Superior temporal gyrus (tissue), 1 donor: ENCODE results near the gene KRT84.

Source experiments
- DNase-seq: peaks from one replicate; pipeline ENCODE4 v3.0.0-alpha.2; 2016; ENCODE audit errors: extremely low spot score

KRT84 gene

DNA sequence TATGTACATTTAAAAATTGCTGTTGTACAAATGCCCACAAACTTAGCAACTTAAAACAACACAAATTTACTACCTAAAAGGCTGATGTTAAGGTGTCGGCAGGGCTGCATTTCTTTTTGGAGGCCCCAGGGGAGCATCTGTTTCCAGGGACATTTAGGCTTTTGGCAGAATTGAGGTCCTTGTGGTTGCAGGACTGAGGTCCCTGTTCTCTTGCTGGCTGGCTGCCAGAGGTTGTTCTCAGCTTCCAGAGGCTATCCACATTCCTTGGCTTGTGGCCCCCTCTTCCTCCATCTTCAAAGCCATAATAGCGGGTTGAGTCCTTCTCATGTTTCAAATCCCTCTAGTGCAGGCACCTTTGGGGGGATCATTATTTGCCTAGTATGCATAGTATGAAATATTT lies 41.9 kb downstream of the KRT84 start:
- DNase-seq = no peak

DNA sequence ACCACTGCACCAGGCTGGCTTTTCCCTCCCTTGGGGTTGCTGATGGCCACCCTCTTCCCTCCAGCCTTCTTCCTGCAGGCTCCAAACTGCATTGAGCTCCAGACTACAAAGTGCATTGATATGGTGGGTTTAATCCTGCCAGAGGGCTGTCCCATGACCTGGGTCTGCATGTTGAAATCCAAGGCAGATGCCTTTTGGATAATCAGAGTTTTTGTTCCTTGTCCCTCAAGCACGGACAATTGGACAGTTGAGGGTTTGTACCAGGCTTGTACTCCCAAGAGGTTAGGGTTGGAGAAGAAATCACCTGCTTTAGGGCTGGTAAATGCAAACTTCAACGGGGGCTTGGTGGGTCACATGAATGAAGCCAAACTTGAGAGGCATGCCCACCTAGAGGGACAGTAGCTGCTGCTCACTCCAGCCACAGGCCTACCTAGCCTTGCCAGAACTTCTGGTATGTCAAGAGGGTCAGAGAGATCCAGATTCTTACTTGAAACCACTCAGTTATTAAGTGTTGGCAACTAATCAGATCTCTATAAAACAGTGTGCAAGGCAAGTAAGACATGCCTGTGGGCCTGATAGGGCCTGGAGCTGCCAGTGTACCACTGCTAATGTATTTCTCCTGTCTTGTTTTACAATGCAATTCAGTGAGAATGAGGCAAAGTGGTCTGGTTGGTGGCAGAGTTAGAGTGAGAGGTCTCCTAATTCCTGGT lies 42.5 kb downstream of the KRT84 start:
- DNase-seq = no peak

DNA sequence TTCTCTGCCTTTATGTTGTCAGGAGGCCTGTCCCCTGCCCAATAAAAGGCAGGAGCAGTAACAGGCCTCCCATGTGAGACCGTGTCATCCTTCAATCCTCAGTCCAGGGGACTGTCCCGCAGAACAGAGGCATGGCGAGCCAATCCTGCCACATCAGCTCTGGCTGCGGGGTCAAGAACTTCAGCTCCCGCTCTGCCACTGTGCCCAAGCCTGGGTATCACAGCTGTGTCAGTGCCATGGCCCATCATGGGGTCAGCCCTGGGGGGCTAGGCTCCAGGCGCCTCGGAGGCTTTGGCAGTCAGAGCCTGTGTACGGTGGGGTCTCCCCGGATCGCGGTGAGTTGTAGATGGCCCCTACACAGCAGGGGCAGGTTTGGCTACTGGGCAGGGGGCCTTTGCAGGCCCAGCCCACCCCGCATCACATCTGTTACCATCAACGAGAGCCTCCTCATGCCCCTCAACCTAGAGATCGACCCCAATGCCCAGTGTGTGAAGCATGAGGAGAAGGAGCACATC lies 44.3 kb downstream of the KRT84 start:
- DNase-seq = no peak

DNA sequence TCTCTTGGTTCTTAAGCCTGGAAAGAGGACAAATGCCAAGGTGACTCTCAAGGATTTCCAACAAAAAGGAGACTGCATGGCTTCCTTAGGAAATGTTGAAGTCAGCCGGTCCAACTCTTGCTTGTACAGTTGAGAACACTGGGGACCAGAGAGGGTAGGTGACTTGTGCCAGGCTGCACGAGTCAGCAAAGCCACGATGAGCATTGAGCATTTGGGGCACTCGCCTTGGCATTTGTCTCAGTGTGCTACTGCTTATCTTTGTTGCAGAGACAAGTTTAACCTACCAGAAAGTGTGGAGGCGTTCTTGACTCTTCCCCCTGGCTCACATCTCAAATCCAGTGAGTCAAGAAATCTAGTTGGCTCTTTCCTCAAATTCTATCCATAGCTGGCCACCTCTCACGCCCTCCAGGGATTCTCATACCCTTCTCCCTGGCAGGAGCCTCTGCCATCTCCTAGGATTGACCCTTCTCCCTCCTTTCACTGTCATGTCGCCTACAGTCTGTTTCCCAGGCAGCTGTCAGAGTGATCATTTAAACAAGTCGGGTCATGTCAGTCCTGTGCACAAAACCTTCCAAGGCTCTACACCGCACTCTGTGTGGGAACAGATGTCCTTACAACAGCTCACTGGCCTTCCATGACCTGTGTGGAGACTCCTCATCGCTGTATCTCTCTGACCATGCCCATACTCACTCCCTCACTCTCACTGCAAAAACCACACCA lies 47.1 kb downstream of the KRT84 start:
- no peak for DNase-seq

DNA sequence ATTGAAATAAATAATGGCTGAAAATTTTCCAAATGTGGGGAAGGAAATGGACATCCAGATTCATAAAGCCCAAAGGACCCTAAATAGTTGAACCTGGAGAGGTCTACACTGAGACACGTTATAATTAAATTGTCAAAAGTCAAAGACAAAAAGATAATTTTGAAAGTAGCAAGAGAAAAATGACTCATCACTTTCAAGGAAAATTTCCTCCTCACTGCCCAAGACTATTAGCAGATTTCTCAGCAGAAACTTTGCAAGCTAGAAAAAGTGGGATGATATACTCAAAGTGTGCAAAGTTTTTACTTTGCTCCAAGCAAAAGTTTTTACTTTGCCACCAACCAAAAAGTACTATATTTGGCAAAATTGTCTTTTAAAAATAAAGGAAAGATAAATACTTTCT lies 48.4 kb downstream of the KRT84 start:
- DNase-seq = no peak

DNA sequence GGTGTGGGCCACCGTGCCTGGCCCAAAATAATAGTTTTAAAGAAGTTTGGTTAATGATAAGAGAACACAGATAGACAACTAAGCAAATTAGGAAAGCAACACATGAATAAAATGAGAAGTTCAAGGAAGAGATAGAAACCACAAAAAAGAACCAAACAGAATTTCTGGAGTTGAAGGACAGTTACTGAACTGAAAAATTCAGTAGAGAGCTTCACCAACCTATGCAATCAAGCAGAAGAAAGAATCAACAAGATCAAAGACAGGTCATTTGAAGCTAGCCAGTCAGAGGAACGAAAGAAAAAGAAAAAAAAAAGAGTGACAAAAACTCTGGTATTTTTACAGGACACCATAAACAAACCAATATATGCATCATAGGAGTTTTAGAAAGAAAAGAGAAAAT lies 48.8 kb downstream of the KRT84 start:
- DNase-seq = no peak

DNA sequence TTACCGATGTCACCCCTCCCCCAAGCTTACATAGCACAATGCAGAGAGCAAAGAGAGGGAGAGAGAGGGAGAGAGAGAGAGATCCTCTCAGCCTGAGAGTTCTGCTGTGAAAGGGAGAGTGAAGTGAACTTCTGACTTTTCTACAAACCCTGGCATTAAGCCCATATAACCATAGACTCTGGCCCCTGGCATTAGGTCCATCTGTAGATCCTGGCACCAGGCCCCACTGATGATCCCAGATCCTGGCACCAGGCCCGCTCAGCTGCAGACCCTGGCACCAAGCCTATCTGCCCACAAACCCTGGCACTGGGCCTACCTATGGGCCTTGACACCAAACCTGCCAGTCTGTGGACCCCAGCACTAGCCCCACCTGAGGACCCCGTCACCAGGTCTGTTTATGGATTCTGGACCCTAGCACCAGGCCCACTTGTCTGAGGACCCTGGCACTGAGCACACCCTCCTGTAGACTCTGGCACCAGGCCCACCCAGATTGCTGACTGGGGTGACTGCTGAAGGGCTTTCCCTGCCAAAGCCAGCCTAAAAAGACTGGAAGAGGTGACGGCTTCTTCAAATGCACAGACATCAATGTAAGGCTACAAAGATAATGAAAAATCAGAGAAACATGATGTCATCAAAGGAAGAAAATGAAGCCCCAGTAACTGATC lies 49.7 kb downstream of the KRT84 start:
- DNase-seq = no peak

DNA sequence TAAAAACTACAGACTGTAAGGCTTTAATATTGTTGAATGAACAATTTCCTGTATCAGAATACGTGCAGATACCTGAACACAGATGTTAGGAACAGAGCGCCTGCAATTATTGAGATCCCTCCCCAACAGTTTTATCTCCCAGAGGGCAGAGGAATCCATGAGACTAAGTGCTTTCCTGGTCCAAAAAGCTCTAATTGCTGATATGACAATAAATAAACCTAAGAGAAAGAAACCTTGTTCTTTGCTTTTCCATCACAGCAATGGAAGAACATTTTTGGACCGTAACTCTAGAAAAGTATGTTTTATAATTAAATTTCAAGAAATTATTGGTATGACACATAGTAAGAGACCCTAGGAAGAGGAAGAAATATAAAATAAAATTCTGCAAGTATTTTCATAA lies 51.3 kb downstream of the KRT84 start:
- no peak for DNase-seq

DNA sequence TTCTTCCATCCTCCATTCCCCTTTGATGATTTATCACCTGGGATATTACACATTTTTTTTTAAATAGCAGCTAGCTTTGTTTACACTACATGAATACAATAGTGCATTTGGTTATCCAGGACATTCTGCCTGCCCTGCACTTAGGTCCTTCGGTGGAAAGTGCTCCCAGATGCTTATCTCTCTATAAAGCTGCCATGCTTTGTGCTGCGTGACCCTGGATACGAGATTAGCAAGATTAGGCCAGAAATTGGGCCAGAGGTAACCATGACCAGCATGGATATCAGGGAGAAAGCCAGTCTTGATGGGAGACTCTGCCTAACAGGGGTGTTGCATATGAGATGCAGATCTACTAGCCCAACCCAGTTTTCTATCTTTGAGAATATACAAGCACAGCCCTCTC lies 52.1 kb downstream of the KRT84 start:
- DNase-seq = no peak

DNA sequence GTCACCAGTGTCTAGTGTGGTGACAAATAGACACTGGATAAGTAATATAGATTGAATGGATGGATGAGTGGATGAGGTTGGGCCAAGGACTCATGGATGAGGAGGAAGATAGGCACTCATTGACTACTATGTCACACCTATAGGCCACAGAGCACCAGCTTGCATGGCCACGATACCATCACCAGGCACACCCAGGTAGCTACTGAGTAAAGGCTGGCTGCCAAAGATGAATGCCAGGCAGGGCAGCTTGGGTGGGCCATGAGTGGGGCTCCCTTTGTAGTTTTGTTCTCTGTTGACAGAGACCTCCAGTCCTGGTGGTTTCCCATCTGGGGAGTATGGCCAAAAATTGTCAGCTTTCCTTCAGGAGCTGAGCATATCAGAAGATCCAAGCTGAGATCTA lies 53.1 kb downstream of the KRT84 start:
- DNase-seq = no peak

DNA sequence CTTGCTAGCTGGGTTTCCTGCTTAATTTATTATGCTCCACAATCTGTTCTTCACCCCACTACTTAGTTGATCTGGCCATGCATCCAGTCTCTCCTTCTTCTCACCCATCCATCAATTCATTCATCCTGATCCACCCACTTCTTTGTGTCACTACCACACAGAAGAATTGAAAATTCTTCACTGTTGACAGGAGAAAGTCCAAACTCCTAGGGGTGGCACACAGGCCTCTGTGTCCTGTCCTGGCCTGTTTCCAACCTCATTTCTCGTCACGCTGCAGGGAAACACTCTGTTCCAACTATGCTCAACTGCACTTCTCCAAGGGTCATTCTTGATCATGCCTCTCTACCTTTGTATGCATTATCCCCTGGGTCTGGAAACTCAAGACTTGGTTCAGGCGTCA lies 53.6 kb downstream of the KRT84 start:
- DNase-seq = no peak

DNA sequence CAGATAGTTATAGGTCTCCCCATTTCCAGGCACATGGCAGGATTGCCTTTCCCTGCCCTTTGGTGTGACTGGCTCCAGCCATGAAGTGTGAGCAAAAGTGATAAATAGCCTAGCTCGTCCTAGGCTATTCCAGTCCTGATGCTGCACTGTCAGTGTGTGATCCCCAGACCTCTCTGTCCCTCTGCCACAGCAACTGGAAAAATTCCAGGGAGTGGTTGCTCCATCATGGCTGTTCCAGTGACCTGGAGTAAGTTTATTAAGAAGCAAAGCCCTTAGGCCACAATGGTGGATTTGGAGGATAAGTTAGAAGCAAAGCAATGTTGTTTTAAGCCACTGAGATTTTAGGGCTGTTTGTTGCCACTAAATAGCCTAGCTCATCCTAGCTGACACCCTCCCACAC lies 54.4 kb downstream of the KRT84 start:
- DNase-seq = no peak

DNA sequence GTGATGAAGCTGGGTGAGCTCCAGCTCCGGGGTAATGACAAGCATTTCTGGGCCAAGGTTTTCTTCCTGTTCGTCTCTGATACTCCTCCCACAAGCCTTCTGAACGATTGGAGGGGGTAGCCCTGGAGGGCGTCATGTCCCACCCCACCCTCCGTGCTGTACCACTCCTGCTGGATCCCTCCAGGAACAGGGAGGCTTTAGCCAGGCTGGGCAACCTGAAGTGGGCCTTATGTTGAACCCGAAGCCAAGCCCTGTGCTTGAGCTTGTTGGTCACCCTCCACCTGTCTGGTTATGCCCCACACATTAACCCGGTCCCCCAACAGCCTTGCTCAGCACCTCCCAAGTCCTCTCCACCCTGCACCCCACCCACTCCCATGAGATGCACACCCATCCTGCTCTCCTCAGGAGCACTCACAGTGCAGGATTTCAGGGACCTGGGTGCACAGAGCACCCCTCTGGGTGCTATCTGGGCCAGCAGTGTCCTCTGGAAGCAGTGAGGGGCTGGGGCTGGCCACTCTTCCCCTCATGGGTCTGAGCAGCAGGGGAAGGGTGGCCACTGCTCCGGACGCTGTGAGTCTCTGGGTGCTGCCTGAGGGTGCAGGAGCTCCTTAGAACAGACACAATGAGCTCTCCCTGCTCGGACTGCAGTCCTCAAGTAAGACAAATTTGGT lies 57.5 kb downstream of the KRT84 start:
- no peak for DNase-seq
